ENCODE results near the gene SLC4A5.
"Not testable (repeated sequence)": the region's sequence is repeated elsewhere in the genome, so short reads cannot be mapped to it uniquely, and the experiment has no call there.

The SLC4A5 gene

GRCh38 chr2:74262681-74263080 is 80.5 kb downstream of the SLC4A5 start:
- no peak for DNase-seq

- no peak for DNase-seq
Measured at GRCh38 chr2:74261204-74261864, 81.9 kb downstream of the SLC4A5 start.

GRCh38 chr2:74260495-74260894 is 82.7 kb downstream of the SLC4A5 start:
- no peak for DNase-seq

GRCh38 chr2:74259733-74260132 is 83.5 kb downstream of the SLC4A5 start:
- DNase-seq = no peak

DNA sequence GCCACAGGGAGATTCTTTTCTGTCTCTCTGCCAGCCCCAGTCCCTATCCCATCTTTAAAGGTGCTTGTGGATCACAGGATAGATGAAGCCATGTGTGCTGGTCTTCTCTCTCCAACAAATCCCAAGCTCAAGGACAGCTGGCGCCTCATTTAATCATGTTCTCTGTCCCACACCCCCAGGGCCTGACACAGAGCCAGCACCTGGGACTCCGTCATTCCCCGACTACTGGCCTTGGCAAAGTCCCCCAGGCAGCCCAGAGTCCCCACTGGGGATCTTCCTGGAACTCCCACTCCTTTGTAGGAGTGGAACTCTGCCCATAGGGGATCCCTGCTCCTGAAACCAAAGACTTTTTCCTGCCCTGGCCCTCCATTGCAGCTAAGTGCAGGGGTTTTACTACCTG is 84.0 kb downstream of the SLC4A5 start:
- no peak for DNase-seq

DNA sequence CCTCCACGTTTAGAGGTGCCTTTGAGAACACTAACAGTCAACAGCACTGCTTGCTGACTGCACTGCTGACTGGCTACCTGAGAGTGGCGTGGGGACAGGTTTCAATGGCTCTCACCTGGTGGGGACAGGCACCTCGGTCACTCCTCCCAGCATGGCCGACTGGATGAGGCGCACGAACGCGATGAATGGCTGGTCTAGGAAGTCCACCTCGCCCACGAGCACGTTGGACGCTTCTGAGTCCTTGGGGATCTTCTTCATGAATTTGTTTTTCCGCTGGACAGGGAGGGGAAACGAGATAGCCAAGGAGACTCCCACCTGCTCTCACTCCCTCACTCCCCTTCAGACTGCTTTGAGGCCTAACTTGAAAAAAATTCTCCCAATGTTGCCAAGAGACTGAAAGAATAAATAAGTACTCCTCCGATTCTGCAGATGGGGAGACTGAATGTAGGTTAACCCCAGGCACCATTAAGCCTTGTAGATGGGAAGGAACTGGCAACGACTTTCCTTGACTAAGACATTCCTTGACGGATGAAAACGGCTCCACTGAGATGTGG is 87.5 kb downstream of the SLC4A5 start:
- no peak for DNase-seq

- no peak for DNase-seq
Measured at GRCh38 chr2:74253971-74254310, 89.3 kb downstream of the SLC4A5 start.

DNA sequence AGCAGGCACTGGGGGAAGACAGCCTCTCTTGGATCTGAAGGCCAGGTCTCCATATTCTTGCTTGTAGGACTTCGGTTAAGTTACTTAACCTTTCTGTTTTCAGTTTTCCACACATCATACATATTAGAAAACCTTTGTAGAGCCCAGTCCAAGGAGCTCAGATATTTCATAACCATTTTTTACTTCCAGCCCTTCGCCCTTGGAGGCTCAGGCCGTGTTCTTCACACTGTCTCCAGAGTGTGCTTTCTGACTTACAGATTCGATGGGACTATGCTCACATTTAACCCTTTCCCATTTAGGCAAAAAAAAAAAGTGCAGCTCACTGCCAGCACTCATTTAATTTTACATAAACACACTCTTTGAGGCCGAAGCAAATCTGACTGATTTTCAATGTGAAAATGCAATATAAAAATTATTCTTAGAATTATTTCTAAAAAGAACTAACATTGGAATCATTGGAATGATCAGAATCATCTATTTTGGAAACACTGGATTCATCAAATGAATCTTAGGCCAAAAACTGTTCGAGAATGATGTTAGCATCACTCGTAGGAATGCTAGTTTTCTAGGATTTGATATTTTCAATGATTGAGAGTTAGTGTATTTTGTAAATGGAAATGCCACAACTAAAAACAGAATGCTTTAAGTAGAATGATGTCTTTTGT is 89.8 kb downstream of the SLC4A5 start:
- no peak for DNase-seq

GRCh38 chr2:74252862-74253261 is 90.4 kb downstream of the SLC4A5 start:
- DNase-seq = no peak

DNA sequence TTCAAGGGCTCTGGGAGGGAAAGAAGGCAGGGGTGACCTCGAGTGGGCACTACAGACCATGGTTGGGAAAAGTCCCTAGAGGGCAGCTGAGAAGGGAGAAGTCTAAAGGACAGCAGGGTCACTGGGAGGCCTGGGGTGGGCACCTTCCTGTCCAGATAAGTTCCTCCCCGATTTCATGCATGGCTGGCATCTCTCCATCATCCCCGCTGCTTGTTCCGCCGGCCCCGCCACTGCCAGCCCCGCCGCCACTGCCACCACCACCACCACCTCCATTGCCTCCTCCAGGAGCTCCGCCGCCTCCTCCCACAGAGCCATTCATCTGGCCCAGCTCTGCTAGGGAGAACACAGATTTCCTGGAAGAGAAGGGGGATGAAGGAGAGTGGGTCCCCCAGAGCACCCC is 91.2 kb downstream of the SLC4A5 start:
- no peak for DNase-seq

DNA sequence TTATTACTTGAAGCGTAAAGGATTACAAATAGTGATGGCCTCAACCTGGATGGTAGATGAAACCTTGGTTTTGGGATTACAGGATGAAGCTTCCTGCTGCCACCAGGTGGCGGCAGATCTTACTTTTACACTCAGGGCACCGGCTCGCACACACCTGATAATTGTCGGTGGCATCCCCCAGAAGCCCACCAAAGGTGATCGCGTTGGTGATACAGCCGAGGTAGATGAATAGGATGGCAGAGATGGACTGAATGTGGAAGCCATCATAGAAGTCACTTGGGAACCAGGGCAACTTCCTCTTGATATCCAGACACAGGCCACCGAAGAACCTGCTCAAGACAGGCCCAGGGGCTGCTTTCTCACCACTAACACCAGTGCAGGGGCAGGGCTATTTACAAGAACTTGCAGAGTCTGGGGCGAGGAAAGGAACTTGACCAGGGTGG is 93.0 kb downstream of the SLC4A5 start:
- DNase-seq = peak; percentile 22

GRCh38 chr2:74249406-74250122 is 93.7 kb downstream of the SLC4A5 start:
- DNase-seq = no peak

- DNase-seq = no peak
Measured at GRCh38 chr2:74246496-74247195, 96.6 kb downstream of the SLC4A5 start.

DNA sequence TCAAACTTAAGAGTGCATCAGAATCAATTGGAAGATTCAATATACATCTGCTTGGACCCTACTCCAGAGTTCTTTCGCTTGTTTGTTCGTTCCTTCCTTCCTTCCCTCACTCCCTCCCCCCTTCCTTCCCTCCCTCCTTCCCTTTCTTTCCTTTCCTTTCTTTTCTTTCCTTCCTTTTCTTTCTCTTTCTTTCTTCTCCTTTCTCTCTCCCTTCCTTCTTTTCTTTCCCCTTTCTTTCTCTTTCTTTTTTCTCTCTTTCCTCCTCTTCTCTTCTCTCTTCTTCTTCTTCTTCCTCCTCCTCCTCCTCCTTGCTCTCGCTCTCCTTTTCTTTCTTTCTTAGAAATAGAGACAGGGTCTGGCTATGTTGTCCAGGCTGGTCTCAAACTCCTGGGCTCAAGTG is 98.9 kb downstream of the SLC4A5 start:
- DNase-seq = no peak

DNA sequence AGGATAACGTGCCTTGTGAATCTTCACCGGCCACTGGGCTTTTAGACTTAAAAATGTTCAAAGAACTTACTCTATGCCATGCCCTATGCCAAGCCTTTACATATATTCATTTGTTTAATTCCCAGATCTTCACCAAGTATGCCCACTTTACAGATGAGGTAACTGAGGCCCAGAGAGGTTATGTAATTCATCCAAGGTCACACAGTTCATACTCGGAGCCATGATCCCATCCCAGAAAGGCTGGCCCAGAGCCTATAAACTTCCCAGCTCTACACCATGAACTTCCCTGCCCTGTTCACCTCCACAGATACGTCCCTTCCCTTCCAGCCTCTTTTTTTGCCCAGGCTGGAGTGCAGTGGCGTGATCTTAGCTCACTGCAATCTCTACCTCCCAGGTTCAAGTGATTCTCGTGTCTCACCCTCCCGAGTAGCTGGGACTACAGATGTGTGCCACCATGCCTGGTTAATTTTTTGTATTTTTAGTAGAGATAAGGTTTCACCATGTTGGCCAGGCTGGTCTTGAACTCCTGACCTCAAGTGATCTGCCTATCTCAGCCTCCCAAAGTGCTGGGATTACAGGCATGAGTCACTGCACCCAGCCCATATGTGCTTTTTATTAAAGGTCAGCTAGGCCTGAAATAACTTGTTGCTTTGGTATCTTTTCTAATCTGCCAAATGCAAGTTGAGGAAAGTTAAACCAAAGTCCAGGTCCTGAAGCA is 100.7 kb downstream of the SLC4A5 start:
- no peak for DNase-seq

- DNase-seq = no peak
Measured at GRCh38 chr2:74239346-74239745, 103.9 kb downstream of the SLC4A5 start.

- DNase-seq = no peak
Measured at GRCh38 chr2:74238879-74239278, 104.3 kb downstream of the SLC4A5 start.

DNA sequence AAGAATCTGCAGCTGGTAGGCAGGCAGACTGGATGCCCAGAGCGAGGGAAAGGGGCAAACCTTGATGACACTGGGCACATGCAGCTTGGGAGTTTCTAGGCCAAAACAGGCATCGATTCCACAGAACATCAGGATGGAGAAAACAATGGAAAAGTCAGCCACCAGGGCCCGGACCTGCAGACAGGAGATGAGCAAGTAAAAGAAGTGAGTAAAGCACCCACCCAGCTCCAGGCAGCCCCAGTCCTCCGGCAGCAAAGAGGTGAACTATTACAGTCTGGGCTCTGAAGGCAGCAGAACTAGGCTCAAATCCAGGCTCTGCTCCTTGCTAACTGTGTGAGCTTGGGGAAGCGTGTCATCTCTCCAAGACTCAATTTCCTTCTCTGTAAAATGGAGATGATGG is 108.2 kb downstream of the SLC4A5 start:
- no peak for DNase-seq

- no peak for DNase-seq
Measured at GRCh38 chr2:74233648-74234047, 109.6 kb downstream of the SLC4A5 start.

- no peak for DNase-seq
Measured at GRCh38 chr2:74232426-74232825, 110.8 kb downstream of the SLC4A5 start.

DNA sequence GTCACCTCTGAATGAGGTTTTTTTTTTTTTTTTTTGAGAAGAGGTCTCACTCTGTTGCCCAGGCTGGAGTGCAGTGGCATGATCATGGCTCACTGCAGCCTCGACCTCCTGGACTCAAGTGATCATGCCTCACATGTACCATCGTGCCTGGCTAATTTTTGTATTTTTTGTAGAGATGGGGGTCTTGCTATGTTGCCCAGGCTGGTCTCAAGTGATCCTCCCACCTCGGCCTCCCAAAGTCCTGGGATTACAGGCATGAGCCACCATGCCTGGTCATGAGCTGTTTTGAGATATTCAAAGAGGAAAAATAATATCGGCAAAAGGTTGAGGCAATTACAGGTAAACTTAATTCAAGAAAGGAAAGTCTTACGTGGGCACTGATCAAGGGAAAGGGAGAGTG is 113.4 kb downstream of the SLC4A5 start:
- DNase-seq = not testable (repeated sequence)

DNA sequence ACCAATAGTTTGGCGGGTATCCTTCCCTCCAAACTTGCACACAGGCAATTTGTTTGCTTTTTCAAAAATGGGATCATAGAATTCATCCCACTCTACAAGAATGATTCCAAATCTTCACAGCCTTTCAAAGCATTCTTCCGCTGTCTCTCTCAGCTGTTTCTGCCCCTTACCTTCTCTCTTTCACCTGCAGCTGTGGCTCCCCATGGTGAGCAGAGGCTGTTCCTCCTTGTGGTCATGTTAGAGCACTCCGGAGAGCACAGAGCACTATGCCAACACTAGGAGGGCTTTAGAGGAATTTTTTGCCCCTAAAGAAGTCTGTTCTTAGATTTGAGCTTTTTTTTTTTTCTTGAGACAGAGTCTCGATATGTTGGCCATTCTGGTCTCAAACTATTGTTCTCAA is 114.4 kb downstream of the SLC4A5 start:
- no peak for DNase-seq

- DNase-seq = no peak
Measured at GRCh38 chr2:74227646-74228045, 115.6 kb downstream of the SLC4A5 start.

Measured in effector CD8-positive, alpha-beta T cell (primary cell).